Measurements from ENCODE around the gene STX3.
A peak's percentile ranks its signal among the peaks of the same experiment; 100 is the strongest.

Gene STX3

DNA sequence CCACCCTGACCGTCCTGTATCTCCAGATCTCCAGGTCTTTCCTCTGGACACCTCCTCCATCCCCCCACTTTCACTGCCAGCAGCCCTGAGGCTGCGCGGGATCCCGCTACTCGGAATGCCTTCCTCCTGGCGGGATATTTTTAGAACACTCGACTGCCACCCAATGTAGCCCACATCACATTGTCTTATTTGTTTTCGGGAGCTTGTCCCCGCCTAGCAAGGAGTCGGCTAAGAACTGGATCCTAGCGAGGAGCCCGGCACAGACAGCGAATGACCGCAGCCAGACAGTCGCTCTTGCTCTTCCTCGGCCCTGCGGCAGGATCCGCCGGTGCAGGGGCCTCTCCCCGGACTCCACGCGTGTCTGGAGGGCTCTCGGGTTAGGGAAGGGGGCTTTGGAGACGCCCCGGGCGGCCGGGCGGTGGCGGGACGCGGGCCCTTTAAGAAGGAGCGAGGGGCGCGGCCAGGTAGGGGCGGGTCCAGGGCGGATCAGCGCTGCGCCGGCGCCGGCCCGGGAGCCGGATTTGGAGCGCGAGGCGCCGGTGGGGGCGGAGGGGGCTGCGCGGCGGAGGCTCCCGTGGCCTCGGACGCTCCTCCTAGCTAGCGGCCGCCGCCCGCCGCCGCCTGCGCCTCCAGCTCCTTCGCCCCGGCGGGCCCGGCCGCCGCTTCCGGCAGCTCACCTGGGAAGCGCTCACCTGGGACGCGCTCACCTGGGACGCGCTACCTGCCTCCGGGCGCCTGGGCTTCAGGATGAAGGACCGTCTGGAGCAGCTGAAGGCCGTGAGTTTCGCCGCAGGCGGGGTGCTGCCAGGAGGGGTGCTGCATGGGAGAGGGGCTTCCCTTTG lies at the start of gene STX3:
Gene STX3 (plus strand): TSS at position 518 of the 842 bp plus-strand sequence. CDS start 230 bp downstream, at position 748.
- H3K4me3 ChIP-seq (ENCODE audit: low read depth, low read length) = peak within 1 kb of the TSS; percentile 78
- peak; percentile 46 for DNase-seq (ENCODE audit: low read depth)

DNA sequence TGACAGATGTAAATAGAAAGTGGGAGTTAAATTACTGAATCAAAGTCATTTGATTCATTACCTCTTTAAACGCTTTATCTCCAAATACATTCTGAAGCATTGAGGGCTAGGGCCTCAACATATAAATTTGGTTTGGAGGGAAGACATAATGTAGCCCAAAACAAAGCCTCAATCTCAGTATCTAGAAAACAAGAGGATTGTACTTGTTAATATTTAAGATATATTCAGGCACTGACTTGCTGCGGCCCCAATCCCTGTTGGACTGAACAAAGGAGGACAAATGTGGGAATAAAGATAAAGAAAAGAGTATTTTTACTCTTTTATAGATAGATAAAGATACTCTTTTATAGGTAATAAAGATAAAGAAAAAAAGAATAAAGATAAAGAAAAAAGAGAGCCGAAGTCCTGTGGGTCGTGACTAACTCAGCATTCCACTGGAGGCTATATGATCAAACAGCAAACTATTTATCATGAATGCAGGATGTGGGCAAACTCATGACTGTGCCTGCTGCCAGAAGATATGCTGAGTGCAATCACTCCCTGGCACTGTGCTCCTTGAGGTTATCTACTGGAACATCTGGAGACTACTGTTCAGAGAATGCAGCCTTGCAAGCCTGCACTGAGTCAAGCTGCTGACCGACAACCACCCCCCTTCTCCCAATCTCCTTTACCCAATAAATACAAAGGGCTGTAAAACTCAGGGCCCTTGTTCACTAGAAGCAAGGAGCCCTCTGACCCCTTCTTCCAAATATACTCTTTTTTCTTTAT lies 48.5 kb upstream of the STX3 start:
- TF ChIP-seq, protein P1, sequence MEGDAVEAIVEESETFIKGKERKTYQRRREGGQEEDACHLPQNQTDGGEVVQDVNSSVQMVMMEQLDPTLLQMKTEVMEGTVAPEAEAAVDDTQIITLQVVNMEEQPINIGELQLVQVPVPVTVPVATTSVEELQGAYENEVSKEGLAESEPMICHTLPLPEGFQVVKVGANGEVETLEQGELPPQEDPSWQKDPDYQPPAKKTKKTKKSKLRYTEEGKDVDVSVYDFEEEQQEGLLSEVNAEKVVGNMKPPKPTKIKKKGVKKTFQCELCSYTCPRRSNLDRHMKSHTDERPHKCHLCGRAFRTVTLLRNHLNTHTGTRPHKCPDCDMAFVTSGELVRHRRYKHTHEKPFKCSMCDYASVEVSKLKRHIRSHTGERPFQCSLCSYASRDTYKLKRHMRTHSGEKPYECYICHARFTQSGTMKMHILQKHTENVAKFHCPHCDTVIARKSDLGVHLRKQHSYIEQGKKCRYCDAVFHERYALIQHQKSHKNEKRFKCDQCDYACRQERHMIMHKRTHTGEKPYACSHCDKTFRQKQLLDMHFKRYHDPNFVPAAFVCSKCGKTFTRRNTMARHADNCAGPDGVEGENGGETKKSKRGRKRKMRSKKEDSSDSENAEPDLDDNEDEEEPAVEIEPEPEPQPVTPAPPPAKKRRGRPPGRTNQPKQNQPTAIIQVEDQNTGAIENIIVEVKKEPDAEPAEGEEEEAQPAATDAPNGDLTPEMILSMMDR (IDR thresholded peaks at IDR 0.05; ENCODE audit: insufficient read depth, low read depth, low read length, missing control alignments) = no peak
- H3K4me3 ChIP-seq (ENCODE audit: low read depth, low read length) = no peak overlapping the region
- no peak for DNase-seq (ENCODE audit: low read depth)

More for the DNA sequence above, at the start of gene STX3:
- TF ChIP-seq, protein P1 (IDR thresholded peaks at IDR 0.05; ENCODE audit: insufficient read depth, low read depth, low read length, missing control alignments) = no peak

DNA sequence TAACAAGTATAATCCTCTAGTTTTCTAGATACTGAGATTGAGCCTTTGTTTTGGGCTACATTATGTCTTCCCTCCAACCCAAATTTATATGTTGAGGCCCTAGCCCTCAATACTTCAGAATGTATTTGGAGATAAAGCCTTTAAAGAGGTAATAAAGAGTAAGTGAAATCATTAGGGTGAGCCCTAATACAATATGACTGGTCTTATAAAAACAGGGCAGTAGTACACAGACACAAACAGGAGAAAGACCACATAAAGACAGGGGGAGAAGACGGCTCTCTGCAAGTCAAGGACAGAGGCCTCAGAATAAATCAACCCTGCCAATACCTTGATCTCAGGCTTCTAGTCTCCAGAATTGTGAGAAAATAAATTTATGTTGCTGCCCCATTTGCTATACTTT lies 47.8 kb upstream of the STX3 start:
- no peak for DNase-seq (ENCODE audit: low read depth)
- TF ChIP-seq, protein P1 (IDR thresholded peaks at IDR 0.05; ENCODE audit: insufficient read depth, low read depth, low read length, missing control alignments) = no peak
- H3K4me3 ChIP-seq (ENCODE audit: low read depth, low read length) = no peak overlapping the region

DNA sequence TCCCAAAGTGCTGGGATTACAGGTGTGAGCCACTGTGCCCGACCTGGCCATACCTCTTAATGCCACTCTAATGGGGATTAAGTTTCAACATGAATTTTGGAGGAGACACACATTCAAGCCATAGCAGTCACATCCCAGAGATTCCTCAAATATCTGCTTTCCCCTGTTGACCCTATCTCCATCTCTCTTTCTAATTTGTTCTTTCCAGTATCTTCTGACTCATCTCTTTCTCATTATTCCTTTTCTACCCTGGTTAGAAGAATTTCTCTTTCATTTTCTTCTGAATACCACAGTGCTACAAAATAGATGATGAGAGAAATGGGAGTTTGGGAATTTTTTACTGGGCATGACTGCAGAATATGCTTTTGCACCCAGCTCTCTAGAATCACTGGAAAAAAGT lies 46.6 kb upstream of the STX3 start:
- TF ChIP-seq, protein P1 (IDR thresholded peaks at IDR 0.05; ENCODE audit: insufficient read depth, low read depth, low read length, missing control alignments) = no peak
- no peak for DNase-seq (ENCODE audit: low read depth)
- H3K4me3 ChIP-seq (ENCODE audit: low read depth, low read length) = no peak overlapping the region

DNA sequence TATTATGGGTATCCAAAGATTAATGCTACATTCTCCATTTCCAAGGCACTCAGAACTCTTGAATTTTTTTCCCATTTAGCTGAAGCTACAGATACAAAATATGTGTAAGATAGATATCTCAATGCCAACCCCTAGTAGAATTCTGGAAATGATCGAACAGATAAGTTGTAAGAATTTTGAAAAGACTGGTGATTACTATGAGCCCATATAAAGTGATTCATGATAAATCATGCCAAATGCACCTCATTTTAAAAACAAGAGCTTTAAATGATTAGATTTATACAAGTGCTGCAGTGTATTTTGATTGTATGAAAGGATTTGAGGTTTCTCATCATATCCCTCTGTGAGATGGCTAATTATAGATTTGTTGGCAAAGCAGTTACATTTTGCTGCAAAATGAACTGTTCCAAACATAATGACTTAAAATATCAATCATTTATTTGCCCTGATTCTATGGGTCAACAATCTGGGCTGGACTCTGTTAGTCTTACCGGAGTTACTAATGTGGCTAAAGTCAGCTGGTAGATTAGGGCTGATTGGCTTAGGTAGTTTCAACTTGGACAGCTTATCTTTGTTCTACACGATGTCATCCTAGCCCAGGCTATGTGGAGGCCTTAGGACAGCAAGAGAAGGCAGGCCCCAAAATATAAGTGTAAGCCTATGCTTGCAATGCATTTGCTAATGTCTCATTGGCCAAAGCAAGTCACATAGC lies 44.9 kb upstream of the STX3 start:
- TF ChIP-seq, protein P1 (IDR thresholded peaks at IDR 0.05; ENCODE audit: insufficient read depth, low read depth, low read length, missing control alignments) = no peak
- DNase-seq (ENCODE audit: low read depth) = no peak
- H3K4me3 ChIP-seq (ENCODE audit: low read depth, low read length) = no peak overlapping the region

DNA sequence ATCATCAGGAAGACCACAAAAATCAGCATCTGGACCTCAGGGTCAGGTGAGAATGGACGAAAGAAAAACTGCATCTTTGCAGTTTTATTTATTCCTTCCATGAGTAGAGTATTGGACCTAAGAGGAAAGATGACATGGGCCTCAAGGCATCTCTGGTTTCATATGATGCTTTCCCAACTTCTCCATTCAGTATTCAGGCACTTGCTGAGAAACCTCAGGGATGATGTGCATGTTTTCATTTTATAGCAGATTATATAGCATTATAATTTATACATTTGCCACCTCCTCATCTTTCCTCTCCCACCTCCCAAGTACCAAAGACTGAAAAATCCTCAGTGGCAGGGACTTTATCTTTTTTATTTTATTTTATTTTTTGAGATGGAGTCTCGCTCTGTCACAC lies 41.4 kb upstream of the STX3 start, which contains the start of gene OR10V1:
Gene OR10V1 (minus strand): TSS at position 101 of the 400 bp plus-strand sequence. CDS start 0 bp downstream, at position 101.
- TF ChIP-seq, protein P1 (IDR thresholded peaks at IDR 0.05; ENCODE audit: insufficient read depth, low read depth, low read length, missing control alignments) = no peak
- no peak within 1 kb of the TSS for H3K4me3 ChIP-seq (ENCODE audit: low read depth, low read length)

More for the DNA sequence above, 41.4 kb upstream of the STX3 start, which contains the start of gene OR10V1:
- DNase-seq (ENCODE audit: low read depth) = no peak

Measured in GM12865 (cell line).